GM12891 (cell line): ENCODE measurements around the gene NDUFAF8.

ENCODE experiments used
- POLR2A ChIP-seq: IDR thresholded peaks from 2 replicates; pipeline ENCODE4 v1.6.1; 2011; ENCODE audit warnings: low read depth, low read length, control low read depth
- POLR2AphosphoS5 ChIP-seq: IDR thresholded peaks from 2 replicates; pipeline ENCODE4 v1.6.1; 2011; ENCODE audit warnings: low read depth, low read length, control low read depth
- POU2F2 ChIP-seq: IDR thresholded peaks from 2 replicates; pipeline ENCODE4 v1.6.1; 2011; ENCODE audit warnings: low read depth, mild to moderate bottlenecking, control low read depth, low read length, moderate library complexity
- TAF1 ChIP-seq: IDR thresholded peaks from 2 replicates; pipeline ENCODE4 v1.6.1; 2011; ENCODE audit warnings: low read depth, low read length, control low read depth

DNA sequence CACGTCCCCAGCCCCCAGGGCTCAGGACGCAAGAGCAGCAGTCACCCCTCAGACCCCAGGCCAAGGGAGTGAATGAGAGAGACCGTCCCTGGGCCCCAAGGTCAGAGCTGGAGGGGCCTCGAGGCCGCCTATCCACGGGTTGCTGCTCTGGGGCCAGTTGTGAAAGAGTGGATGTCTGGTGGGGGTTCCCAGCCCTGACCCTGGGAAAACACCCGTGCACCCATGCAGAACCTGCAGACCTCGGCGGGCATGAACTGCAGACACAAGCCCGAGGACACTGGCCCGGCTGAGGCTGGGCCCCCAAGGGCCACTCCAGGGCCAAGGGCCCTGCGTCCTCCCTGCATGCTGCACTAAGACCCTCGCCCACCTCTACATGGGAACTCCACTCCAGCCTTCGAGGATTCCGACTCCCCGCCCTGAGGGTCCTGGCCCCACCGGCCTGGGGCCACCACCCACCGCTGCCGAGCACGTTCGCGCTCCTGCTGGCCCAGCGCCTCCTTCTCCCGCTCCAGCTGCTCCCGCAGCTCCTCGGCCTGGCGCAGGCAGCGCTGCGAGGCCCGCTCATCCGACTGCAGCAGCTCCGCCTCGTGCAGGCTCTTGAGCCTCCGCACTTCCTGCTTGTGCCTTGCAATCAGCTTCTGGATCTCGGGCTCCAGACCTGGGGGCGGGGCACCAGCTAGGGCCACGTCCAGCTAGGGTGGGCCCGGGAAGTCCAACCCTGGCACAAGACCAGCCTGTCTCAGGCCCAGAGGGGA is 45.5 kb upstream of the NDUFAF8 start:
- TF ChIP-seq POLR2AphosphoS5 (no peak), POLR2A (no peak), POU2F2 (no peak), TAF1 (no peak)
